NCI-H1092 (cell line): ENCODE data around the gene PRR29.
A peak's percentile ranks its signal among the peaks of the same experiment; 100 is the strongest.

Experiments used
- DNase-seq: peaks from one replicate; lab custom pipeline; 2025; lab: John Stamatoyannopoulos, UW

Gene PRR29

GRCh38 chr17:63998050-63998720 is at the start of gene PRR29:
TSS of gene PRR29 (plus strand) at chr17:63998351. CDS start at chr17:63998365, 14 bp downstream.
- peak; percentile 76 for DNase-seq

GRCh38 chr17:63948521-63948920 is 49.6 kb upstream of the PRR29 start:
- DNase-seq = no peak

DNA sequence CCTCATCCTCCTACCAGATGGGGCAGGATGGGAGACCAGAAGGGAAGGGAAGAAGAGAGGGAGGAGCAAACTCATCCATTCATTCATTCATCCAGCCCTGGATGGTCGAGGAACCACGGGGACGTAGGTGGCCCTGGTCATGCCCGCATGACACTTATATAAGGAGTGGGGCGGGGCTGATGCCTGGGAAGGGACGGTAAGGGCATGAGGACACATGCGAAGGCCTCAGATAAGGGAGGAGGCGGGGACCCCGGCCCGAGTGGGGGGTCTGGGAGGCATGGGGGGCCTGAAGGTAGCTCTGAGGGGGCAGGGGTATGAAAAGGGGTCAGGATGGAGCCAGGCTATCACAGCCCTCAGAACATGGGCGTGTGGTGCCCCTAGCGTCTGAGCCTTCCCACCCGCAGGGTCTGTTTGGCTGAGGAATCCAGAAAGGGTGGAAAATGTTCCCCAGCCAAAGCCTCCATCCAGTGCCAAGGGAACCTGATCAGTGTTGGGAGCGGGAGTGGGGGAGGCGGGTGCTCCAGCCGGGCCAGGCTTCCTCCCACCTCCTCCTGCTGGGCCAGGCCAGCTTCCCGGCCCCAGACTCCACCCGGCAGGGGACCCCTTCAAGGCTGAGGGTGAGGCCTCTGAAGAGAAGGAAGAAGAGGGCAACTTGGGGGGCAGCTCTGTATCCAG is 48.4 kb upstream of the PRR29 start:
- no peak for DNase-seq

GRCh38 chr17:63950940-63951907 is 46.9 kb upstream of the PRR29 start:
- no peak for DNase-seq

DNA sequence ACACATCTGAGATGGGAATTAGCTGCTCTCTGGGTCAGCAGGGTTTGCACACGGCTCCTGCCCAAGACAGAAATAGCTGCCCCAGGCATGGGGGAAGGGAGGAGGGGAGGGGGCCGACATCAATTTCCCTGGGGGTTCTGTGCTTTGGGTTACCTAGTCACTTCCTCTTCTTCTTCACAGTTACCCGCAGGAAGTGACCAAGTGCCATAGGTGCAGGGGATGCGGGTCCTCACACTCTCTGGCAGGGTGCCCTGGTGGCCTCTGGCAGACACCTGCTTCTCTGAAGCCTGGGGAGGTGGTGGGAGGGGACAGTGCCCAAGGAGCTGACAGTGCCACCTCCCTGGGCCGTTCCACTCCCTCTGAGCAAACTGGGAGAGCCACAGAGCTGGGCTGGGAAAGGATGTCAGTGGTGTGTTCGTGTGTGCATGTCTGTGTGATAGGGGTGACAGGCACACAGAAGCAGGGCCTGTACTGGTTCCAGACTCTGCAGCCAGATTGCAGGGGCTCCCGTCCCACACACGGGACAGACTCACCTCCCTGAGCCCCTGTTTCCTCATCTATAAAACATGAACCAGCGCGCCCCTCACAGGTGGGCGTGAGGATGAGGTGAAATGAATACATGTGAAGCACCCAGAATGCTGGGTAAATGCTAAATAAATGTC is 43.6 kb upstream of the PRR29 start:
- DNase-seq = no peak

DNA sequence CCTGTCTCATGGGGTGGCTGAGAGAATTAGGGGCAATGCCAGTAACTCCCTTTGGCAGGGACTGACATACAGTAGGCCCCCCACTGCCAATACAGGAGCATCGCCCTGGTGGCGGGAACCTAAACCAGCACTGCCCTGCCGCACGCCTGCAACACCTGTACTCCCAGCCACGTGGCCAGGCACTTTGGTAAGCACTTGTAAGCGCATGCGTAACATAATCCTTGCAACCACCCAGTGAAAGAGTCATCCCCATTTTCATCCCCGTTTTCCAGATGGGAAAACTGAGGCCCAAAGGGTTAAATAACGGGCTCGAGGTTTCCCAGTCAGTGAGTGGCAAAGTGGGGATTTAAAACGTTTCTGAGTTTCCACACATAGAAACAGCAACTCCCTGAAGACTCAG is 42.9 kb upstream of the PRR29 start:
- no peak for DNase-seq

GRCh38 chr17:63955791-63956190 is 42.4 kb upstream of the PRR29 start:
- no peak for DNase-seq

DNA sequence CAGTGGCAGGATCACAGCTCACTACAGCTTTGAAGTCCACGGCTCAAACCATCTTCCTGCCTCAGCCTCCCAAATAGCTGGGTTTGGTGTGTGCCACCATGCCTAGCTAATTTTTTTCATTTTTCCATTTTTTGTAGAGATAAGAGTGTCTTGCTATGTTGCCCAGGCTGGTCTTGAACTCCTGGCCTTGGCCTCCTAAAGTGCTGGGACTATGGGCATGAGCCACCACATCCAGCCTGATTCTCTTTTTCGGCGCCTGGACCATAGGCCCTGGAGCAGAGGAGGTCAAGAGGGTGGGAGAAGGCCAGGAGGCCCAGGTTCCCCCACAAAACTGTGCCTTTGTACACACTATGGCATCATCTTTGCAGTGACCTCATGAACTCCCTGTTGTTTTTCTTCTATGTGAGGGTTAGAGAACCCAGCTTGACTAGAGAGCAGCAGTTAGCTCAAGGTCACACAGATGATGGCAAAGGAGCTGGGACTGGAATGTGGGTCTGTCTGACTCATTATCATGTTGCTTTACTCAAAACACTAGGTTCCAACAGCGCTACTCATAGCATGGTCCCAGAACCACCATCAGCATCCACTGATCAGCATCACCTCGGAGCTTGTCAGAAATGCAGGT is 41.7 kb upstream of the PRR29 start:
- no peak for DNase-seq

- no peak for DNase-seq
Observed at GRCh38 chr17:63960006-63960405, 38.1 kb upstream of the PRR29 start.

DNA sequence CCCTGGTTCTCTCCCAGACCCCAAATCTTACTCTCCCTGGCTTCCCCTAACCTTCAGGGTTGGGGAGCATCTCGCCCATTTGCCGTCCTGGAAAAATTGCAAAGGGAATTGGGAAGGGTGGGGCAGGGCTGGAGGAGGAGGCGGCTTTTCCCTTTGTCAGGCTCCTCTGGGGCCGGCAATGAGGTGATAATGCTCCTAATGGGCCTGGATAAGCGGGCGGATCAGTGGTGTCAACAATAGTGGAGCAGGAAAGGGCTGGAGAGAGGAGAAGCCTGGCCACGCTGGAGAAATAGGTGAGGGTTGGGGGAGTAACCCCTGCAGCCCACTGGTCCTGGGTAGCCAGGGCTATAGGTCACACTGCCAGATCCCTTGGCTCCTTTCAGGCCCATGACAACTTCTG is 37.7 kb upstream of the PRR29 start:
- no peak for DNase-seq

- no peak for DNase-seq
Observed at GRCh38 chr17:63961355-63962212, 36.6 kb upstream of the PRR29 start.

- DNase-seq = no peak
Observed at GRCh38 chr17:63962298-63962744, 35.8 kb upstream of the PRR29 start.

DNA sequence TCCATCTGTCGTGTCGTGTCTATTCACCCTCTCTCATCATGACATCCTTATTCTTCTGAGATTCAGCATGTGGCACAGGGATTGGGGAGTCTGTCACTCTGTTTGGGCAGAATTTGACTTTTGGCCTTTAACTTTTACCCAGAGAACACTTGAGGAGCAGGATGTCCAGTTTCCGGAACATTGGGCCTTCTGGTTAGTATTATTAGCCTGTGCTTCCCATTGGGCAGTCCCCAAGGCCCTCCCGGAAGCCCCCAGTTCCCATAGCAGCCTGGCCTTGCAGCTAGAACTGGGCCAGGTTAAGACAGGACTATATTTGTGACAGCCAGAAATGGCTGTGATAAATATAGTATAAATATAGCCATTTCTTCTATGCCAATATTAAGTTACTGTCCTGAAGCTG is 35.0 kb upstream of the PRR29 start:
- no peak for DNase-seq

GRCh38 chr17:63966646-63967264 is 31.4 kb upstream of the PRR29 start:
- DNase-seq = no peak

DNA sequence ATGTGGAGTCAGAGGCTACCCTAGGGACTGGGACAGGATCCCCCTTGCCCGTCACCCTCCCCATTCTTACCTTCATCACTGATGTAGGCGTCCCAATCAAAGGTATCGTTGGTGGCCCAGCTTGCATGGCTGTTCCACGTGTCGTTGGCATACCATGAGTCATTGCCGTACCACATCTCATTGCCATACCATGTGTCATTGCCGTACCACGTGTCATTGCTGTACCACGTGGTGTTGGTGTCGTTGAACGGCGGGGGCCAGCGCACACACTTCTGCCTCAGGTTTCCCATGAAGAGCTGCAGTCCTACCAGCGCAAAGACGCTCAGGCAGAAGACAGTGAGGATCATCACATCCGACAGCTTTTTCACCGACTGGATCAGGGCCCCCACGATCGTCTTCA is 30.2 kb upstream of the PRR29 start:
- no peak for DNase-seq

DNA sequence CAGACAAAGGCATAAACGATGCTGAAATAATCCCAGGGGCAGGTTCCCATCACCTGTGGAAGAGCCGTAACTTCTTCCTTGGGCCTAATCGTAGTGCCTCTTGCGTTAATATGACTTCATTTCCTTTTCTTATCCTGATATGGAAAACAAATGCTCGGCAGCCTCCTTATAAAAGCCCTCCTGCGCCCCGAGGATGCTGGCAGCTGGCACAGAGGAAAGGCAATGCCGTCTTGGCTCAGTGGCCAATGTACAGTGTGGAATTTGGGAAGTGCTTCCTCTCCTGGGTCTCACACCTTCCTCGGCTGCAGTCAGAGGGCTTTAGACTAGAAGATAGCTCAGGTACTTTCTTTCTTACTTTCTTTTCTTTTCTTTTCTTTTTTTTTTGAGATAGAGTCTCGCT is 28.9 kb upstream of the PRR29 start:
- no peak for DNase-seq

DNA sequence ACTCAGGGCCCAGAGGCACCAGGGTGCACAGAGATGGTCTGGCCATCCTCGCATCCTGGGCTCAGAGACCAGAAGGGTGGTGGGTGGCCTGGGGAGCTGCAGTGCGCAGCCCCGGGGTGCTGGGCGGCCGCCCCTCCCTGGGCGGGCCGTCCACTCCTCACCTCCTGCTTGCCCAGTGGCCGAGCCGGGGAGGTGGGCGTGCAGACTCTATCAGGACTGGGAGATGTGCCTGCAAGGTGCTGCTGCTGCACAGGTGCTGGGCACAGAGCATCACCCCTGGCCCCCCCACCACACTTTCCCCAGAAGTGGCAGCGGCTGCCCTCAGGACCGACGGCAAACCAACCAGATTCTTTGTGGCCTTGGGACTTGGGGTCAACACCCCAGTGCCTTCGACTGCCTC is 25.4 kb upstream of the PRR29 start, which contains the start of gene SCN4A:
Gene SCN4A, minus strand, starts transcription at position 123 of the 400 bp plus-strand sequence. Its CDS starts 77 bp downstream, at position 46.
- DNase-seq = no peak

DNA sequence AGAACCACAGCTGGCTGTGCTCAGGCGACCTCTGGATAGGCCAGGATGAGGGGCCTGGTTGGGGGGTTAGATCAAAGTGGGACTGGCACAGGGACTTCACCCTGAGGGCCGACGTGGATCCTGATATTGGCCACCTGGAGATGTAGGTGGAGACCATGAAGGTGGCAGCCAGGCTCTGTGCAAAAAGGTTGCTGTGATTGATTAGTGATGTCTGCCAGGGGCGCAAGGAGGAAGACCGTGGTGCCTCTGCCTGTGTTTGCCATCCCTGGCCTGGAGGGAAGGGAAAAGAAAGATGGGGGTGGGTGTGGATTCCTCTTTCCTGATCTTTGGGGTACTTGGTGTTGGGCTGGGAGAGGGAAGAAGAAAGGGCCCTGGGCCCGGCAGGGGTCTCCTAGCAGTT is 24.9 kb upstream of the PRR29 start:
- no peak for DNase-seq

- no peak for DNase-seq
Observed at GRCh38 chr17:63973930-63974593, 24.1 kb upstream of the PRR29 start.
